T-cell (primary cell): ENCODE measurements around the gene SERAC1. TPM values are rescaled to one million over a fixed set of nuclear protein-coding genes. Genes with fewer than 3 reads are reported as not detected.

ENCODE experiments used
- ATAC-seq, 4 experiments: fragments of 200-7000 bp in 3 of 4; fragments of 150-1000 bp in 1 of 4; cut with Tn5 transposase; replicated peaks in 1 of 4; 1 replicate in 3 of 4; 2 replicates in 1 of 4; pipeline ENCODE4 v1.10.0; 2021; ENCODE audit warnings: moderate library complexity in 3 of 4, mild to moderate bottlenecking in 2 of 4, moderate number of reproducible peaks in 1 of 4
- CTCF ChIA-PET, 2 donors: fragments of 300-600 bp; sonication (Branson Sonifier 250); formaldehyde crosslinking; loops; one replicate each; lab custom pipeline; 2022; ENCODE audit warnings: antibody characterized with exemption in 2 of 2; lab: Charles Lee
- POLR2A ChIA-PET, 2 donors: fragments of 300-600 bp; sonication (Branson Sonifier 250); formaldehyde crosslinking; loops; one replicate each; lab custom pipeline; 2022; ENCODE audit warnings: antibody characterized with exemption in 2 of 2; lab: Charles Lee
- DNase-seq, 35 experiments: peaks; one replicate each; pipeline versions ENCODE4 v3.0.0 to v3.0.0-alpha.2; 2013 to 2023
- H3K27ac ChIP-seq: one replicate; pipeline ENCODE4 v1.5.1; 2013; ENCODE audit warnings: low read length
- H3K27me3 ChIP-seq, 2 experiments: replicated peaks in 1 of 2; 1 replicate in 1 of 2; 2 replicates in 1 of 2; pipeline versions ENCODE4 v1.6.1 to v1.7.0; 2013; ENCODE audit warnings: low read length in 1 of 2, mixed read lengths in 1 of 2; ENCODE audit not compliant: control insufficient read depth in 2 of 2, insufficient read depth in 2 of 2; ENCODE audit errors: extremely low read depth in 1 of 2
- H3K36me3 ChIP-seq, 2 donors: 1 replicate in 1 of 2; 2 replicates in 1 of 2; pipeline versions ENCODE4 v1.6.1 to v1.7.0; 2013; ENCODE audit warnings: low read length in 1 of 2; ENCODE audit not compliant: control insufficient read depth in 2 of 2, insufficient read depth in 1 of 2; ENCODE audit errors: extremely low read depth in 1 of 2
- H3K4me1 ChIP-seq, 2 experiments: 1 replicate in 1 of 2; 2 replicates in 1 of 2; pipeline versions ENCODE4 v1.6.1 to v1.7.0; 2013; ENCODE audit warnings: low read length in 2 of 2, mixed read lengths in 1 of 2; ENCODE audit not compliant: insufficient read depth in 2 of 2, control insufficient read depth in 1 of 2; ENCODE audit errors: extremely low read depth in 1 of 2
- H3K4me3 ChIP-seq, 2 donors: 1 replicate in 1 of 2; 2 replicates in 1 of 2; pipeline versions ENCODE4 v1.5.1 to v1.7.0; 2013; ENCODE audit warnings: mild to moderate bottlenecking in 2 of 2, low read length in 1 of 2, moderate library complexity in 1 of 2; ENCODE audit not compliant: control insufficient read depth in 1 of 2; ENCODE audit errors: extremely low read depth in 1 of 2
- H3K9me3 ChIP-seq: 2 replicates; pipeline ENCODE4 v1.7.0; 2013
- H3K27ac Mint-ChIP-seq, 2 donors: one replicate each; pipeline ENCODE4 v1.8.0; 2020 to 2021; ENCODE audit warnings: mild to moderate bottlenecking in 2 of 2, mixed read lengths in 2 of 2
- H3K27me3 Mint-ChIP-seq, 2 donors: one replicate each; pipeline ENCODE4 v1.8.0; 2021 to 2022; ENCODE audit warnings: mixed read lengths in 2 of 2
- H3K36me3 Mint-ChIP-seq: one replicate; pipeline ENCODE4 v1.8.0; 2021; ENCODE audit warnings: mixed read lengths
- H3K4me1 Mint-ChIP-seq, 3 donors: one replicate each; pipeline ENCODE4 v1.8.0; 2020 to 2022; ENCODE audit warnings: mixed read lengths in 3 of 3, mild to moderate bottlenecking in 1 of 3
- H3K4me3 Mint-ChIP-seq, 3 donors: one replicate each; pipeline ENCODE4 v1.8.0; 2020 to 2022; ENCODE audit warnings: mild to moderate bottlenecking in 3 of 3, mixed read lengths in 3 of 3, moderate library complexity in 3 of 3
- H3K9me3 Mint-ChIP-seq, 3 donors: one replicate each; pipeline ENCODE4 v1.8.0; 2020 to 2022; ENCODE audit warnings: mixed read lengths in 3 of 3
- WGBS: methylation state at CpG from one replicate; pipeline ENCODE4 v1.1.5; 2013; ENCODE audit warnings: missing lambda C conversion rate; ENCODE audit not compliant: insufficient coverage; 5-methylcytosine and 5-hydroxymethylcytosine counted together
- total RNA-seq, 35 experiments: library from RNA in 6 of 35; stranded (reverse) in 6 of 35; fragments of 120-200 nt in 1 of 35; gene quantifications; one replicate each; pipeline versions ENCODE4 v1.2.1 to v1.2.4 and lab custom pipeline; 2013 to 2026

Gene SERAC1
- total RNA-seq, 5 donors from 2014 or later (not counting 1 experiment from before 2014, with no cell fraction given), result 2.9 to 4.7 (median 3.4) TPM

DNA sequence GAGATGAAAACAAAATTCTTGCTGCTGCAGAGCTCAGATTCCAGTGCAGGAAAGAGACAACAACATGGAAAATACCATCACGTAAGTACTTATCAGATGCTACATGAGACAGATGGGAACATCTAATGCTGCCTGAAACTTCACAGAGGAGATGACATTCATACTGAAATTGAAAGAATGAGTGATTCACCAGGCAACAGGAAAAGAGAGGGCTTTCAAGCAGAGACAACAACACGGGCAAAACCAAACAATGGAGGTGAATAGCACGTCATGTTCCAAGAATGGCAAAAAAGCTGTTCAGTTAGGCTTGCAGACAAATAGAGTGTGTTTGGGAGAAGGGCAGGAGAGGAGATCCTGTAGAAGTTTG, 39.3 kb upstream of the SERAC1 start:
- DNase-seq (no peak), ATAC-seq (peak; percentile 61 to 77 (median 74))
- Mint-ChIP-seq H3K4me1 (peaks cover 14 to 15% (median 14%) of the 10 kb centered on the region in 3 donors), H3K4me3 (peak overlapping the region in 2 of 3 donors; percentile 6 to 8), H3K36me3 (no peaks in the 10 kb centered on the region), H3K9me3 (no peaks in the 10 kb centered on the region), H3K27ac (peak overlapping the region; percentile 20 to 67), H3K27me3 (peaks cover 0 to 4% of the 10 kb centered on the region in 2 donors)
- no peaks in the 10 kb centered on the region for H3K36me3 ChIP-seq
- no peaks in the 10 kb centered on the region for H3K9me3 ChIP-seq
- 27% methylated on average over 2 of the region's 3 CpGs for WGBS
- no peaks in the 10 kb centered on the region for H3K4me1 ChIP-seq
- no peak overlapping the region for H3K4me3 ChIP-seq
- POLR2A ChIA-PET, result no interaction called here
- CTCF ChIA-PET, result interaction anchor here (0.6 to 1.0 kb wide), 3 partner anchors 14 to 484 kb away, joined by 3 read pairs; no protein-coding TSS in a partner anchor
- no peak overlapping the region for H3K27ac ChIP-seq
- no peaks in the 10 kb centered on the region for H3K27me3 ChIP-seq

DNA sequence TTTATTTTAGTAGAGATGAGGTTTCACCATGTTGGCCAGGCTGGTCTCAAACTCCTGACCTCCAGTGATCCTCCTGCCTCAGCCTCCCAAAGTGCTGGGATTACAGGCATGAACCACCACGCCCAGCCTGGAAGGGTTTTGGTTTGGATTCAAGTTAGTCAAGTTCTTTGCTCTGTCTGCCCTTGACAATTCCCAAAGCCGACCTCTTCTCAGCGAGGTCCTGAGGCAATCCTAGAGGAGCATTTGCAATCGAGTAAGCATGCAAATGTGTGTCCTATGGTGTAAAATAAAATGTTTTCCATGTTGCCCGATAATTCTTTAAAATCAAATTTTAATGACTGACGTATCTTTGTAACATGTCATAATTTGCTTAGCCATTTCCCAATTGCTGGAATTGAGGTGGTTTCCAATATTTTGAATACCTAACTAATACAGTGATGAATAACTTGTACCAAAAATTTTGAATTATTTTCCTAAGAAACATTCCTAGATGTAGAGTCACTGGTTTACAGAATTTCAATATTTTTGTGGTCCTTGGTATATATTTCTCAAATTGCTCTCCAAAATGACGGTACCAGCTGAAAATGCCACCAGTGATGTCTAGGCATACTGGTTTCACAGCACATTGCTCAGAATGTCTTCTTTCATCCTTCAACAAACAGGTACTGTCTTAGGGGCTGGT, 38.8 kb upstream of the SERAC1 start:
- CTCF ChIA-PET, result interaction anchor here in 1 of 2 donors (0.6 to 1.0 kb wide), 2 partner anchors 14 to 484 kb away, joined by 3 read pairs; no protein-coding TSS in a partner anchor
- H3K27me3 Mint-ChIP-seq, result peaks cover 0 to 4% of the 10 kb centered on the region in 2 donors
- no peaks in the 10 kb centered on the region for H3K9me3 Mint-ChIP-seq
- H3K27ac ChIP-seq, result no peak overlapping the region
- peak overlapping the region in 1 of 3 donors; percentile 6 for H3K4me3 Mint-ChIP-seq
- no peak overlapping the region for H3K4me3 ChIP-seq
- no peaks in the 10 kb centered on the region for H3K27me3 ChIP-seq
- WGBS, result 92% methylated on average over 2 of the region's 7 CpGs
- no peaks in the 10 kb centered on the region for H3K36me3 Mint-ChIP-seq
- no peaks in the 10 kb centered on the region for H3K36me3 ChIP-seq
- peak overlapping the region; percentile 20 to 67 for H3K27ac Mint-ChIP-seq
- peaks cover 14 to 15% (median 14%) of the 10 kb centered on the region in 3 donors for H3K4me1 Mint-ChIP-seq
- peak in 1 of 4 experiments; percentile 29 for ATAC-seq
- DNase-seq, result no peak
- no peaks in the 10 kb centered on the region for H3K4me1 ChIP-seq
- no peaks in the 10 kb centered on the region for H3K9me3 ChIP-seq
- POLR2A ChIA-PET, result no interaction called here

DNA sequence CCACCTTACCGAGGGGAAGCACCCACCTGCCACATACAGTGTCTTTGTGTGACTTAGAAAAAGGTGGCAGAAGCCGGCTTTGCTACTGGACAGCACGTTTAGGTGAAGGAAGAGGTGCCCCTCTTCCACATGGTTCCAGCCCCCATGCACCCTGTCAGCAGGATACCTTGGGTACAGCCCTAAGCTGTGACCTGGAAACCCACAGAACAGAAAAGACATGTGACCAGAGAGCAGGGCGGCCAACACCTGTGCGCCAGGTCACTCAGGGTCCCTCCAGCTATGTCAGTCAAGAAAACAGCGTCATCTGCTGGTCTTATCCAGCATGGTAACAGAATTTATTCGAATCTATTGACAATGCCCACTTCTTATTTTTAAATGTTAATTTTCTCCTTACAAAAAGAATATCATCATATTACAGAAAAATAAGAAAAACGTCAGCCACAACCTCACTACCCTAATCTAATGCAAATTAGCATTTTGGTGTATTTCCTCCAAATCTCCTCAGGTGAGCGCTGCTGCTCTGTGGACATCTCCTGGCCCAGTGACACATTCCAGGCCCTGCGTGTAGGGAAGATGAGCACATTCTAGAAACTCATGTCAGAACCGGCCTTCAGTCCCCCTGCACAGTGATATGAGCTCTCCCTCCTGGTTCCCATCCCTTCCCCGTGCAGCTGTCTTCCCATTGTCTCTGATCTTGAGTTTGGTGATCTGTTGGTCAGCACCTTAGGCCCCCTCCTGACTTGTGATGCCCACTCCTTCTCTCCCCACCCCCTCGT, 37.3 kb upstream of the SERAC1 start:
- ChIA-PET CTCF (no interaction called here), POLR2A (no interaction called here)
- Histone ChIP-seq H3K27me3 (no peaks in the 10 kb centered on the region), H3K4me1 (no peaks in the 10 kb centered on the region), H3K4me3 (no peak overlapping the region), H3K9me3 (no peaks in the 10 kb centered on the region), H3K36me3 (no peaks in the 10 kb centered on the region), H3K27ac (no peak overlapping the region)
- 87% methylated on average over 11 of the region's 13 CpGs for WGBS
- Mint-ChIP-seq H3K27ac (no peak overlapping the region), H3K27me3 (peaks cover 0 to 4% of the 10 kb centered on the region in 2 donors), H3K9me3 (no peaks in the 10 kb centered on the region), H3K4me1 (peaks cover 14 to 17% (median 15%) of the 10 kb centered on the region in 3 donors), H3K36me3 (no peaks in the 10 kb centered on the region), H3K4me3 (no peak overlapping the region)
- no peak for DNase-seq
- no peak for ATAC-seq

DNA sequence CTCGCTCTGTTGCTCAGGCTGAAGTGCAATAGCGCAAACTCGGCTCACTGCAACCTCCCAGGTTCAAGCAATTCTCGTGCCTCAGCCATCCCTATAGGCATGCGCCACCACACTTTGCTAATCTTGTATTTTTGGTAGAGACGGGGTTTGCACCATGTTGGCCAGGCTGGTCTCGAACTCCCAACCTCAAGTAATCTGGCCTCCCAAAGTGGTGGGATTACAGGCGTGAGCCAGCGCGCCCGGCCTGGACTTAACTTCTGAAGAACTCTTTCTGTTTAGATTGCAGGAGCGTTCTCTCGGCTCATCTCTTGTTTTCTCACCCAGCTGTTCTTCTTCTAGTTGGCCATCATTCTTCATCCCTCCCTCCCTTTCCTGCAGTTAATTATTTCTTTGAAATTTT, 30.4 kb upstream of the SERAC1 start:
- Mint-ChIP-seq H3K4me1 (peaks cover 0 to 3% (median 0%) of the 10 kb centered on the region in 3 donors), H3K27ac (no peak overlapping the region), H3K9me3 (peaks cover 0 to 6% (median 0%) of the 10 kb centered on the region in 3 donors), H3K36me3 (peaks cover 23% of the 10 kb centered on the region), H3K27me3 (no peaks in the 10 kb centered on the region), H3K4me3 (no peak overlapping the region)
- Histone ChIP-seq H3K4me3 (no peak overlapping the region), H3K36me3 (no peaks in the 10 kb centered on the region), H3K9me3 (no peaks in the 10 kb centered on the region), H3K27me3 (no peaks in the 10 kb centered on the region), H3K27ac (no peak overlapping the region), H3K4me1 (no peaks in the 10 kb centered on the region)
- POLR2A ChIA-PET, result interaction anchor here in 1 of 2 donors (0.6 kb wide), 1 partner anchor 585 kb away, joined by 5 read pairs; no protein-coding TSS in a partner anchor
- CTCF ChIA-PET, result no interaction called here
- WGBS, result 97% methylated on average over 12 of the region's 13 CpGs
- DNase-seq (no peak), ATAC-seq (no peak)

GRCh38 chr6:158194487-158195280, 26.6 kb upstream of the SERAC1 start:
- Histone ChIP-seq H3K36me3 (peaks cover 0 to 7% of the 10 kb centered on the region in 2 donors), H3K27ac (no peak overlapping the region), H3K9me3 (no peaks in the 10 kb centered on the region), H3K4me3 (no peak overlapping the region), H3K27me3 (no peaks in the 10 kb centered on the region), H3K4me1 (no peaks in the 10 kb centered on the region)
- Mint-ChIP-seq H3K36me3 (peaks cover 46% of the 10 kb centered on the region), H3K27me3 (no peaks in the 10 kb centered on the region), H3K27ac (no peak overlapping the region), H3K9me3 (peaks cover 0 to 6% (median 0%) of the 10 kb centered on the region in 3 donors), H3K4me3 (no peak overlapping the region), H3K4me1 (no peaks in the 10 kb centered on the region)
- DNase-seq, result no peak
- WGBS, result 100% methylated on average over 1 of the region's 4 CpGs
- ATAC-seq, result no peak
- POLR2A ChIA-PET, result interaction anchor here (0.6 kb wide), 2 partner anchors 227 to 426 kb away, joined by 3 to 4 read pairs; no protein-coding TSS in a partner anchor
- CTCF ChIA-PET, result interaction anchor here in 1 of 2 donors (0.7 kb wide), 1 partner anchor 75 kb away, joined by 4 read pairs; no protein-coding TSS in a partner anchor

DNA sequence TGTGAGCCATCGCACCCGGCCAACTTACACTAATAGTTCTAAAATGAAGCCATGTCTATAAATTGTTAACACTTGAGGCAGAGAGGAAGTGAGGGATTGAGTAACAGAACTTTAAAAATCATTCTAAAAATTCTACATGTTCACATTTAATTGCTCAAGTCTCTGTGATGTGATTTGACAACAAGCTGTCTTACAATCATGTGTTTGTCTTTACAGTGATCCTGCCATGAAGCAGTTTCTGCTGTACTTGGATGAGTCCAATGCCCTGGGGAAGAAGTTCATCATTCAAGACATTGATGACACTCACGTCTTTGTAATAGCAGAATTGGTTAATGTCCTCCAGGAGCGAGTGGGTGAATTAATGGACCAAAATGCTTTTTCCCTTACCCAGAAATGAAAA, 23.7 kb upstream of the SERAC1 start:
- ChIA-PET CTCF (no interaction called here), POLR2A (interaction anchor here in 1 of 2 donors (0.6 kb wide), 1 partner anchor 94 kb away, joined by 3 read pairs; no protein-coding TSS in a partner anchor)
- no peaks in the 10 kb centered on the region for H3K27me3 Mint-ChIP-seq
- Histone ChIP-seq H3K27me3 (no peaks in the 10 kb centered on the region), H3K4me1 (no peaks in the 10 kb centered on the region), H3K36me3 (peaks cover 0 to 14% of the 10 kb centered on the region in 2 donors), H3K27ac (no peak overlapping the region), H3K9me3 (no peaks in the 10 kb centered on the region), H3K4me3 (no peak overlapping the region)
- H3K4me3 Mint-ChIP-seq, result no peak overlapping the region
- no peak for ATAC-seq
- H3K27ac Mint-ChIP-seq, result no peak overlapping the region
- WGBS, result no CpG with 5 or more reads among the region's 4 CpGs
- H3K36me3 Mint-ChIP-seq, result peaks cover 53% of the 10 kb centered on the region
- H3K9me3 Mint-ChIP-seq, result peaks cover 0 to 5% (median 0%) of the 10 kb centered on the region in 3 donors
- H3K4me1 Mint-ChIP-seq, result no peaks in the 10 kb centered on the region
- DNase-seq, result no peak
